Body of pancreas (tissue), 4 donors: ENCODE measurements around the gene ASPRV1. TPM values are rescaled to one million over a fixed set of nuclear protein-coding genes. Genes with fewer than 3 reads are reported as not detected.

Experiments used
- ATAC-seq: fragments of 150-250 bp; one replicate; pipeline ENCODE4 v1.9.1; 2016
- DNase-seq, 4 donors: peaks; one replicate each; pipeline ENCODE4 v3.0.0-alpha.2; 2019
- H3K27ac ChIP-seq, 4 donors: fragments of 200-600 bp; sonication (generic); 1 replicate in 3 of 4; 2 replicates in 1 of 4; pipeline versions ENCODE4 v1.5.1 to v1.6.1; 2016 to 2019; ENCODE audit warnings: mild to moderate bottlenecking in 1 of 4, mixed read lengths in 1 of 4, moderate library complexity in 1 of 4
- H3K27me3 ChIP-seq, 2 donors: fragments of 200-600 bp; sonication (generic); one replicate each; pipeline ENCODE4 v1.6.0; 2016; ENCODE audit warnings: mild to moderate bottlenecking in 1 of 2
- H3K36me3 ChIP-seq, 2 donors: fragments of 200-600 bp; sonication (generic); replicated peaks in 1 of 2; 2 replicates each; pipeline ENCODE4 v1.5.1; 2016; ENCODE audit warnings: low read depth in 2 of 2; ENCODE audit not compliant: insufficient read depth in 1 of 2
- H3K4me1 ChIP-seq: fragments of 200-600 bp; sonication (generic); one replicate; pipeline ENCODE4 v1.6.0; 2016
- H3K4me3 ChIP-seq, 2 donors: fragments of 200-600 bp; sonication (generic); 1 replicate in 1 of 2; 2 replicates in 1 of 2; pipeline ENCODE4 v1.5.1; 2016 to 2019
- H3K9me3 ChIP-seq, 3 donors: fragments of 200-600 bp; sonication (generic); 1 replicate in 2 of 3; 2 replicates in 1 of 3; pipeline ENCODE4 v1.5.1; 2016
- CTCF ChIP-seq, 7 experiments: fragments of 450-650 bp in 4 of 7; fragments of 200-600 bp in 3 of 7; sonication (generic) in 3 of 7; IDR thresholded peaks; one replicate each; pipeline ENCODE4 v1.5.1; 2016 to 2019; ENCODE audit warnings: antibody characterized with exemption in 7 of 7
- POLR2A ChIP-seq, 3 donors: fragments of 450-650 bp; IDR thresholded peaks; one replicate each; pipeline ENCODE4 v1.6.1; 2016; ENCODE audit warnings: antibody characterized with exemption in 3 of 3, mild to moderate bottlenecking in 2 of 3
- WGBS, 2 donors: methylation state at CpG; one replicate each; pipeline ENCODE4 v1.1.5; 2017; 5-methylcytosine and 5-hydroxymethylcytosine counted together
- intact Hi-C: fragments of 100-400 bp; cut with DNase I; formaldehyde crosslinking; loops from one replicate; pipeline ENCODE4 v1.15.1; 2023
- total RNA-seq, 2 donors: library from RNA; depleted of rRNA; stranded (reverse); fragments of >200 nt; gene quantifications; one replicate each; pipeline ENCODE4 v1.1.0, GENCODE V29; 2016

The ASPRV1 gene
- total RNA-seq, 2 donors from 2014 or later: 0.33 TPM; not detected in 1

- no peak for ATAC-seq
- no peak overlapping the region for H3K4me3 ChIP-seq
- no peaks in the 10 kb centered on the region for H3K9me3 ChIP-seq
- intact Hi-C loops: no loop called here
- H3K4me1 ChIP-seq: no peaks in the 10 kb centered on the region
- TF ChIP-seq POLR2A (IDR thresholded peaks at IDR 0.05): no peak
- no peak for TF ChIP-seq CTCF (IDR thresholded peaks at IDR 0.05)
- H3K27ac ChIP-seq: no peak overlapping the region
- no peaks in the 10 kb centered on the region for H3K36me3 ChIP-seq
- no peak for DNase-seq
- H3K27me3 ChIP-seq: no peaks in the 10 kb centered on the region
- 87 to 91% methylated on average over 4 of the region's 4 CpGs for WGBS, 2 donors
Observed at GRCh38 chr2:69986691-69987090, 25.3 kb upstream of the ASPRV1 start.

GRCh38 chr2:69985688-69986087, 24.3 kb upstream of the ASPRV1 start:
- peak overlapping the region in 1 of 4 donors; percentile 18 for H3K27ac ChIP-seq
- intact Hi-C loops: no loop called here

GRCh38 chr2:69985216-69985615, 23.8 kb upstream of the ASPRV1 start:
- H3K4me1 ChIP-seq: no peaks in the 10 kb centered on the region
- WGBS, 2 donors: 93 to 96% methylated on average over 3 of the region's 3 CpGs
- no peak overlapping the region for H3K27ac ChIP-seq
- no peaks in the 10 kb centered on the region for H3K36me3 ChIP-seq
- TF ChIP-seq CTCF (IDR thresholded peaks at IDR 0.05) (no peak), POLR2A (IDR thresholded peaks at IDR 0.05) (no peak)
- no peaks in the 10 kb centered on the region for H3K27me3 ChIP-seq
- H3K4me3 ChIP-seq: no peak overlapping the region
- no peaks in the 10 kb centered on the region for H3K9me3 ChIP-seq
- ATAC-seq (no peak), DNase-seq (no peak)
- intact Hi-C loops: no loop called here

More at GRCh38 chr2:69985688-69986087, 24.3 kb upstream of the ASPRV1 start:
- Histone ChIP-seq H3K9me3 (no peaks in the 10 kb centered on the region), H3K36me3 (no peaks in the 10 kb centered on the region), H3K4me1 (no peaks in the 10 kb centered on the region), H3K27me3 (no peaks in the 10 kb centered on the region), H3K4me3 (no peak overlapping the region)
- ATAC-seq (peak; percentile 27), DNase-seq (peak in 1 of 4 donors; percentile 75)
- no peak for TF ChIP-seq POLR2A (IDR thresholded peaks at IDR 0.05)
- peak in 1 of 7 experiments; percentile 17 for TF ChIP-seq CTCF (IDR thresholded peaks at IDR 0.05)
- WGBS, 2 donors: 79 to 89% methylated on average over 8 to 10 of the region's 10 CpGs

DNA sequence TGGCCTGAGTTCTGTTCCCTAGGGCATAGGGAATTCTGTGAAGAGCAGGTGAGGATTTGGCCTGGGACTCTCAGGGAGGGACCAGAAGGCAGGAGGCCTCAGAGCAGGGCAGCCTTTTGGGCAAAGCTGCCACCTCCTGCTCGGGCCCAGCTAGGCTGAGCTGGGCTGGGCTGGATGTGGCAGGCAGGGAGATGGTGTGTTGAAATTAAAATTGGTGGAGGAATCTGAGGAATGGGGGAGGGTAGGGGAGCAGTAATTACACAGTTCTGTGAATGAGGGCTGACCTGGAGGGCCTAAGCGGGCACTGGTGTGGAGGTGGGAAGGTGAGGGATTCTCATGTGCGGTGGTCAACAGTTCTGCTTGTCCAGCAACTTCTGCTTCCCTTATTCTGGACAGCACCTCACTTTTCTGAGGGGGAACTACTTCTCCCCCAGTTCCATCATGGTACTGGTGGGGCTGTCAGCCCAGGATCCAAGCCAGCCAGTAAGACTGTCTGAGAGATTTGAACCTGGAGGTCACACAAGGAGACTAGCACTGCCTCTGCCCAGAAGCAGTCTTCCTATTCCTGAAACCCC, 22.0 kb upstream of the ASPRV1 start:
- TF ChIP-seq CTCF (IDR thresholded peaks at IDR 0.05): no peak
- no peak for TF ChIP-seq POLR2A (IDR thresholded peaks at IDR 0.05)
- H3K4me1 ChIP-seq: no peaks in the 10 kb centered on the region
- H3K27me3 ChIP-seq: no peaks in the 10 kb centered on the region
- DNase-seq (no peak), ATAC-seq (no peak)
- H3K4me3 ChIP-seq: no peak overlapping the region
- H3K27ac ChIP-seq: no peak overlapping the region
- intact Hi-C loops: no loop called here
- no peaks in the 10 kb centered on the region for H3K36me3 ChIP-seq
- no peaks in the 10 kb centered on the region for H3K9me3 ChIP-seq
- WGBS, 2 donors: 76 to 100% methylated on average over 3 of the region's 3 CpGs
